ENCODE results near the gene SLC2A13.

The SLC2A13 gene

DNA sequence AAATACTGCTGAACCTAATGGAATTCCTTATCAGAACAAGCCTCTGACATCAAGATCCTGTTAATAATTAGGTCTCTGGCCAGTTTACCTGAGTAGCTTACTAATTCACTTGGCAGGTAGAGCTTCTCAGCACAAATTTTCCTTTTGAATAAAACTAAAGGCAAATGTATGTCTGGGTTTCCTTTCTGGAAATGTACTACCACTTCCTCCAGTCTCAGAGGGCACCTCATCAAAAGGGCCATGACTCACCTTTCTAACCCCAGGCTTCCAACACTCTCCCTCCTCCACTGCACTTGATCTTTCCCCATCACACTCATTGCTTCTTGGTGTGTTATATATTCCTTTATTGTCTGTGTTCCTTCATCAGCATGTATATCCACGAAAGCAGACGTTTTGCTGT is 90.5 kb downstream of the SLC2A13 start:
- Histone ChIP-seq H3K4me1 (ENCODE audit: insufficient read depth, low read length, poor library complexity, severe bottlenecking) (peaks cover 21% of the 10 kb centered on the region), H3K36me3 (ENCODE audit: insufficient read depth, low read length) (no peaks in the 10 kb centered on the region), H3K4me2 (ENCODE audit: low read depth, low read length, poor library complexity, severe bottlenecking) (no peak overlapping the region), H3K4me3 (ENCODE audit: low read length, poor library complexity, severe bottlenecking) (no peak overlapping the region), H2AFZ (ENCODE audit: low read length) (no peak overlapping the region), H3F3A (ENCODE audit: low read depth) (no peaks in the 10 kb centered on the region), H3K9ac (ENCODE audit: low read depth, low read length, poor library complexity, severe bottlenecking) (no peak overlapping the region), H3K9me3 (ENCODE audit: insufficient read depth, low read depth, low read length) (no peaks in the 10 kb centered on the region), H3K9me2 (replicated peaks; ENCODE audit: low read depth, low read length) (no peaks in the 10 kb centered on the region), H4K20me1 (ENCODE audit: insufficient read depth, low read length, poor library complexity, severe bottlenecking) (no peaks in the 10 kb centered on the region), H3K27me3 (ENCODE audit: insufficient read depth, low read length, poor library complexity, severe bottlenecking) (no peaks in the 10 kb centered on the region), H3K79me2 (ENCODE audit: insufficient read depth, low read length) (no peaks in the 10 kb centered on the region)
- TF ChIP-seq EZH2phosphoT487 (IDR thresholded peaks at IDR 0.05; ENCODE audit: borderline replicate concordance) (no peak), CTCF (conservative IDR thresholded peaks at IDR 0.05; ENCODE audit: low read length) (no peak)

DNA sequence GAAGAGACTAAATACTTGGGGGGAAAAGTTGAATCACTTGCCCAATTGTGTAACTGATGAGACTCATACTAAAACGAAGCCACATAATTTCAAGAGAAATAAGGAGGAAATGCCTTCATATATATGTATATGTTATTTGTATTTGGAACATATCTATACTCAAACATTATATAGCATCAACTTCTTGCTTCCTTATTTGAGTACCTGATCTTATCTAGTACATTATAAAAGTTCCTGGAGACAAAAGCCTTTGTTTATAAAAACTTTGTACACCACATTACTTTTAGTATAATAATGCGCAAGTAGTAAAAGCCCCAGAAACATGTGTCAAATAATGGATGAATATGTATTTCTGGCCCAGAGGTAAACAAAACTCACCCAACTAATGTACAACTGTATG is 92.0 kb downstream of the SLC2A13 start:
- TF ChIP-seq CTCF (conservative IDR thresholded peaks at IDR 0.05; ENCODE audit: low read length): no peak
- TF ChIP-seq EZH2phosphoT487 (IDR thresholded peaks at IDR 0.05; ENCODE audit: borderline replicate concordance): no peak
- H3K9ac ChIP-seq (ENCODE audit: low read depth, low read length, poor library complexity, severe bottlenecking): no peak overlapping the region

DNA sequence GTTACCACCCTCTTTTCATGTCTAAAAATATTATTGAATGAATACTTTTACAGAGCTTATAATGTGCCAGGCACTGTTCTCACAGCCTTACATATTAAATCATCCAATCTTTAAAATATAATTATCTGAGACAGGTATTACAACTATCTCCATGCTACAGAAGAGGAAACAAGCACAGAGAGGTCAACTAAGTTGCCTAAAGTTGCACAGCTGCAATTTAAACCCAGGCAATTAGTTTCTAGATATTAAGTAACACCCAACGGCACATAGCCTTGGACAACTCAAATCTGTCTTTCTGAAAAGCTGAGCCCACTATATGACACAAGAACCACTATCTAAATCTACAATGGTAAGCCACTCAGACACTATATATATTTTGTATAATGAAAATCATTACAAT is 92.6 kb downstream of the SLC2A13 start:
- no peaks in the 10 kb centered on the region for H3K9me2 ChIP-seq (replicated peaks; ENCODE audit: low read depth, low read length)
- H3F3A ChIP-seq (ENCODE audit: low read depth): no peaks in the 10 kb centered on the region
- H4K20me1 ChIP-seq (ENCODE audit: insufficient read depth, low read length, poor library complexity, severe bottlenecking): no peaks in the 10 kb centered on the region
- no peak overlapping the region for H3K4me3 ChIP-seq (ENCODE audit: low read length, poor library complexity, severe bottlenecking)
- TF ChIP-seq EZH2phosphoT487 (IDR thresholded peaks at IDR 0.05; ENCODE audit: borderline replicate concordance) (no peak), CTCF (conservative IDR thresholded peaks at IDR 0.05; ENCODE audit: low read length) (no peak)
- H3K36me3 ChIP-seq (ENCODE audit: insufficient read depth, low read length): no peaks in the 10 kb centered on the region
- no peak overlapping the region for H2AFZ ChIP-seq (ENCODE audit: low read length)
- H3K4me1 ChIP-seq (ENCODE audit: insufficient read depth, low read length, poor library complexity, severe bottlenecking): peaks cover 21% of the 10 kb centered on the region
- no peaks in the 10 kb centered on the region for H3K9me3 ChIP-seq (ENCODE audit: insufficient read depth, low read depth, low read length)
- no peak overlapping the region for H3K4me2 ChIP-seq (ENCODE audit: low read depth, low read length, poor library complexity, severe bottlenecking)
- no peak overlapping the region for H3K9ac ChIP-seq (ENCODE audit: low read depth, low read length, poor library complexity, severe bottlenecking)
- no peaks in the 10 kb centered on the region for H3K27me3 ChIP-seq (ENCODE audit: insufficient read depth, low read length, poor library complexity, severe bottlenecking)
- H3K79me2 ChIP-seq (ENCODE audit: insufficient read depth, low read length): no peaks in the 10 kb centered on the region

More for the DNA sequence above, 92.0 kb downstream of the SLC2A13 start:
- no peaks in the 10 kb centered on the region for H3K27me3 ChIP-seq (ENCODE audit: insufficient read depth, low read length, poor library complexity, severe bottlenecking)
- H3K36me3 ChIP-seq (ENCODE audit: insufficient read depth, low read length): no peaks in the 10 kb centered on the region
- H3K9me2 ChIP-seq (replicated peaks; ENCODE audit: low read depth, low read length): no peaks in the 10 kb centered on the region
- no peaks in the 10 kb centered on the region for H3F3A ChIP-seq (ENCODE audit: low read depth)
- no peak overlapping the region for H2AFZ ChIP-seq (ENCODE audit: low read length)
- no peak overlapping the region for H3K4me3 ChIP-seq (ENCODE audit: low read length, poor library complexity, severe bottlenecking)
- H4K20me1 ChIP-seq (ENCODE audit: insufficient read depth, low read length, poor library complexity, severe bottlenecking): no peaks in the 10 kb centered on the region
- no peak overlapping the region for H3K4me2 ChIP-seq (ENCODE audit: low read depth, low read length, poor library complexity, severe bottlenecking)
- peaks cover 21% of the 10 kb centered on the region for H3K4me1 ChIP-seq (ENCODE audit: insufficient read depth, low read length, poor library complexity, severe bottlenecking)
- no peaks in the 10 kb centered on the region for H3K79me2 ChIP-seq (ENCODE audit: insufficient read depth, low read length)
- no peaks in the 10 kb centered on the region for H3K9me3 ChIP-seq (ENCODE audit: insufficient read depth, low read depth, low read length)
